ENCODE results near the gene TMTC3. TPM values are rescaled to one million over a fixed set of nuclear protein-coding genes. Genes with fewer than 3 reads are reported as not detected.
A peak's percentile ranks its signal among the peaks of the same experiment; 100 is the strongest.
"Not testable (repeated sequence)": the region's sequence is repeated elsewhere in the genome, so short reads cannot be mapped to it uniquely, and the experiment has no call there.

The TMTC3 gene
- total and polyA plus RNA-seq, 2 of the 4 experiments (the other 2 are of a cell fraction), result 3.7 to 44.3 TPM

GRCh38 chr12:88132392-88132791 is 9.7 kb upstream of the TMTC3 start:
- H3K56ac ChIP-seq (ENCODE audit: extremely low read depth, insufficient read depth, low read length), result no peak overlapping the region
- TF ChIP-seq RCOR1 (IDR thresholded peaks at IDR 0.05; ENCODE audit: insufficient replicate concordance, low read length) (no peak), NFE2L2 (IDR thresholded peaks at IDR 0.05; ENCODE audit: low read depth, low read length) (peak; percentile 98), MAFK (IDR thresholded peaks at IDR 0.05; ENCODE audit: low read depth, low read length) (peak; percentile 81), POLR2A (IDR thresholded peaks at IDR 0.05; ENCODE audit: low read depth, low read length) (no peak), BHLHE40 (IDR thresholded peaks at IDR 0.05; ENCODE audit: low read depth, low read length) (no peak)
- H2BK20ac ChIP-seq (ENCODE audit: low read depth, low read length), result peak overlapping the region; percentile 53; the same call in 1 of the 2 replicates
- no peak overlapping the region for H4K91ac ChIP-seq (ENCODE audit: insufficient read depth, low read depth, low read length)
- H3K9me1 ChIP-seq (ENCODE audit: insufficient read depth, low read length), result 0 out of 2 replicates have a peak, but pooled peaks cover 3% of the 10 kb centered on the region
- DNase-seq, result no peak
- ChIA-PET POLR2A (ENCODE audit: unreplicated experiment) (no interaction called here), CTCF (no interaction called here)
- in situ Hi-C loops (cut with MboI; ENCODE audit: low sequenced_read_pairs) (loop anchor here (25.0 kb wide), 1 partner anchor 1380 kb away; the partner anchor contains the start of gene GALNT4), intact Hi-C loops (cut with micrococcal nuclease) (no loop called here), dilution Hi-C loops (cut with HindIII; ENCODE audit: low sequenced_read_pairs, unreplicated experiment) (no loop called here)
- H2AFZ ChIP-seq (replicated peaks; ENCODE audit: low read length, poor library complexity), result no peak overlapping the region
- no peaks in the 10 kb centered on the region for H3K79me1 ChIP-seq (ENCODE audit: low read depth in 1 of 2, low read length in 2 of 2)
- peak overlapping the region in 1 of 2 experiments; percentile 25; a peak in 1 of 4 replicates for H4K8ac ChIP-seq (ENCODE audit: low read depth in 2 of 2, low read length in 2 of 2)
- peak overlapping the region; percentile 11; the same call in 1 of the 2 replicates for H4K5ac ChIP-seq (ENCODE audit: low read depth, low read length)
- no peak overlapping the region for H2AK5ac ChIP-seq (ENCODE audit: low read depth, low read length)
- 0 out of 2 replicates have a peak overlapping the region, but pooled peaks have one; percentile 4 for H2BK120ac ChIP-seq (ENCODE audit: low read depth, low read length)
- no peaks in the 10 kb centered on the region; the same call in 1 of the 2 replicates for H3K36me3 ChIP-seq (ENCODE audit: control insufficient read depth, insufficient read depth, low read length)
- H3K9ac ChIP-seq (ENCODE audit: low read depth, low read length), result no peak overlapping the region
- no peaks in the 10 kb centered on the region for H4K20me1 ChIP-seq (ENCODE audit: insufficient read depth, low read length)
- ATAC-seq (ENCODE audit: low read depth), result no peak
- no peak overlapping the region for H3K4ac ChIP-seq (ENCODE audit: low read depth, low read length)
- no peak overlapping the region for H3K14ac ChIP-seq (replicated peaks; ENCODE audit: low read depth, low read length)
- no peak overlapping the region for H2AK9ac ChIP-seq (replicated peaks; ENCODE audit: low read depth, low read length, poor library complexity)
- no peak overlapping the region for H2BK15ac ChIP-seq (ENCODE audit: low read depth, low read length)
- no peaks in the 10 kb centered on the region for H3K4me1 ChIP-seq (ENCODE audit: control insufficient read depth, insufficient read depth, low read length)
- H3K27ac ChIP-seq (ENCODE audit: insufficient read depth, low read length), result no peak overlapping the region
- no peak overlapping the region for H3K4me3 ChIP-seq (ENCODE audit: insufficient read depth, low read depth, low read length)
- H3K4me2 ChIP-seq (ENCODE audit: low read depth, low read length), result no peak overlapping the region
- H2BK5ac ChIP-seq (ENCODE audit: low read depth, low read length, poor library complexity, severe bottlenecking), result peak overlapping the region; percentile 19
- no TSS peak for BruUV-seq (replicated peaks)
- H3K18ac ChIP-seq (ENCODE audit: low read depth, low read length), result peak overlapping the region; percentile 52; the same call in 1 of the 2 replicates
- H3K9me3 ChIP-seq (ENCODE audit: control insufficient read depth, insufficient read depth, low read length), result no peaks in the 10 kb centered on the region
- no peak overlapping the region for H3K23ac ChIP-seq (ENCODE audit: low read depth, low read length)
- no peaks in the 10 kb centered on the region for H3K27me3 ChIP-seq (ENCODE audit: control insufficient read depth, insufficient read depth, low read length)

GRCh38 chr12:88133181-88133580 is 8.9 kb upstream of the TMTC3 start:
- H3K4me2 ChIP-seq (ENCODE audit: low read depth, low read length); H4K5ac ChIP-seq (ENCODE audit: low read depth, low read length); dilution Hi-C loops (cut with HindIII; ENCODE audit: low sequenced_read_pairs, unreplicated experiment); H3K56ac ChIP-seq (ENCODE audit: extremely low read depth, insufficient read depth, low read length); BruUV-seq (replicated peaks); DNase-seq; H2BK120ac ChIP-seq (ENCODE audit: low read depth, low read length); H4K91ac ChIP-seq (ENCODE audit: insufficient read depth, low read depth, low read length); H2BK15ac ChIP-seq (ENCODE audit: low read depth, low read length); H3K36me3 ChIP-seq (ENCODE audit: control insufficient read depth, insufficient read depth, low read length); H3K4me1 ChIP-seq (ENCODE audit: control insufficient read depth, insufficient read depth, low read length); H3K23ac ChIP-seq (ENCODE audit: low read depth, low read length); H3K27ac ChIP-seq (ENCODE audit: insufficient read depth, low read length); ATAC-seq (ENCODE audit: low read depth); H2BK20ac ChIP-seq (ENCODE audit: low read depth, low read length); H2AK5ac ChIP-seq (ENCODE audit: low read depth, low read length); H2AK9ac ChIP-seq (replicated peaks; ENCODE audit: low read depth, low read length, poor library complexity); H3K27me3 ChIP-seq (ENCODE audit: control insufficient read depth, insufficient read depth, low read length); H2AFZ ChIP-seq (replicated peaks; ENCODE audit: low read length, poor library complexity); H4K8ac ChIP-seq (ENCODE audit: low read depth in 2 of 2, low read length in 2 of 2); H3K9ac ChIP-seq (ENCODE audit: low read depth, low read length); H3K4me3 ChIP-seq (ENCODE audit: insufficient read depth, low read depth, low read length); H3K79me1 ChIP-seq (ENCODE audit: low read depth in 1 of 2, low read length in 2 of 2); H3K4ac ChIP-seq (ENCODE audit: low read depth, low read length); intact Hi-C loops (cut with micrococcal nuclease); H3K9me3 ChIP-seq (ENCODE audit: control insufficient read depth, insufficient read depth, low read length); POLR2A ChIA-PET (ENCODE audit: unreplicated experiment); H4K20me1 ChIP-seq (ENCODE audit: insufficient read depth, low read length); H2BK5ac ChIP-seq (ENCODE audit: low read depth, low read length, poor library complexity, severe bottlenecking); H3K18ac ChIP-seq (ENCODE audit: low read depth, low read length); H3K14ac ChIP-seq (replicated peaks; ENCODE audit: low read depth, low read length); H3K9me1 ChIP-seq (ENCODE audit: insufficient read depth, low read length): not testable (repeated sequence)
- CTCF ChIA-PET, result interaction anchor here (0.6 kb wide), 1 partner anchor 407 kb away, joined by 4 read pairs; no protein-coding TSS in a partner anchor
- no CpG with 5 or more reads among the region's 2 CpGs for WGBS, 2 experiments (ENCODE audit: extremely low coverage in 2 of 2, insufficient read length in 1 of 2)
- in situ Hi-C loops (cut with MboI; ENCODE audit: low sequenced_read_pairs), result loop anchor here (25.0 kb wide), 1 partner anchor 1379 kb away; the partner anchor contains the start of gene GALNT4

Measured in IMR-90 (cell line).